ENCODE data around the gene PDK4. TPM values are rescaled to one million over a fixed set of nuclear protein-coding genes. Genes with fewer than 3 reads are reported as not detected.
"Not testable (repeated sequence)": the region's sequence is repeated elsewhere in the genome, so short reads cannot be mapped to it uniquely, and the experiment has no call there.

The PDK4 gene
- total RNA-seq, 1 donor from 2014 or later = 0.53 TPM

DNA sequence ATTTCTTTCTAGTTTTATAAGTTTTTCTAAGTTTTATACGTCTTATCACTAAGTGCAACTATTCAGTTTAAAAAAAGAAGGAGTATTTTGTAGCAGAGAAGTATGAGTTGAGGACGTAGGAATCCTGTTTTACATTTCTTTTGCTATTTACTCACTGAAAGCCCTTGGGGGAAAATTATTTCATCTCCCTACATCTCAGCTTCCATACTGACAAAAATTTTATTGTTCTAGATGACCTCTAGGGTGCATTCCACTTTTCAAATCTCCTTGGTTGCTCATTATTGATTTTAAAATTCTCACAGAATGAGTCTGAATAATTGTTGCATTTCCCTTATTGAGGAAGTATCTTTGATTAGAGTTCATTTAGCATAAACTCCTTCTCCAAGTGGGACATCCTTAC is 14.9 kb upstream of the PDK4 start:
- peaks cover 4% of the 10 kb centered on the region for H3K27me3 Mint-ChIP-seq
- H3K27ac Mint-ChIP-seq = no peak overlapping the region
- DNase-seq (no peak), ATAC-seq (ENCODE audit: low read depth) (no peak)
- H3K9me3 Mint-ChIP-seq = peaks cover 18% of the 10 kb centered on the region
- TF ChIP-seq CTCF (IDR thresholded peaks at IDR 0.05) = no peak
- ChIA-PET POLR2A (no interaction called here), CTCF (no interaction called here)
- H3K4me3 Mint-ChIP-seq = no peak overlapping the region
- peaks cover 63% of the 10 kb centered on the region for H3K4me1 Mint-ChIP-seq
- peaks cover 11% of the 10 kb centered on the region for H3K36me3 Mint-ChIP-seq (ENCODE audit: low read depth)
- intact Hi-C loops (cut with micrococcal nuclease) = no loop called here

- Mint-ChIP-seq H3K4me1 (peaks cover 67% of the 10 kb centered on the region), H3K27me3 (no peaks in the 10 kb centered on the region), H3K36me3 (ENCODE audit: low read depth) (peaks cover 5% of the 10 kb centered on the region), H3K4me3 (peak overlapping the region; percentile 81), H3K9me3 (peaks cover 9% of the 10 kb centered on the region), H3K27ac (peak overlapping the region; percentile 91)
- intact Hi-C loops (cut with micrococcal nuclease) = loop anchor here (1.0 to 10.0 kb wide), 5 partner anchors 78 to 1097 kb away; partner anchors contain the start of gene SGCE
- no peak for DNase-seq
- POLR2A ChIA-PET = interaction anchor here (0.7 kb wide), 3 partner anchors 27 to 1106 kb away, joined by 3 read pairs; no protein-coding TSS in a partner anchor
- no peak for TF ChIP-seq CTCF (IDR thresholded peaks at IDR 0.05)
- CTCF ChIA-PET = interaction anchor here (1.0 to 1.9 kb wide), 3 partner anchors 64 to 81 kb away, joined by 4 to 8 read pairs (median 5); no protein-coding TSS in a partner anchor
- no peak for ATAC-seq (ENCODE audit: low read depth)
Observed at GRCh38 chr7:95609277-95609971, 13.1 kb upstream of the PDK4 start.

- ATAC-seq (ENCODE audit: low read depth) = peak; percentile 89
- peak overlapping the region; percentile 91 for H3K27ac Mint-ChIP-seq
- peak; percentile 49 for DNase-seq
- TF ChIP-seq CTCF (IDR thresholded peaks at IDR 0.05) = no peak
- peak overlapping the region; percentile 81 for H3K4me3 Mint-ChIP-seq
- H3K36me3 Mint-ChIP-seq (ENCODE audit: low read depth) = no peaks in the 10 kb centered on the region
- peaks cover 67% of the 10 kb centered on the region for H3K4me1 Mint-ChIP-seq
- CTCF ChIA-PET = interaction anchor here (0.9 to 1.9 kb wide), 4 partner anchors 64 to 96 kb away, joined by 4 to 8 read pairs (median 4); no protein-coding TSS in a partner anchor
- intact Hi-C loops (cut with micrococcal nuclease) = loop anchor here (1.0 to 10.0 kb wide), 6 partner anchors 12 to 1096 kb away; partner anchors contain the start of genes PDK4 and SGCE
- POLR2A ChIA-PET = interaction anchor here (0.7 kb wide), 1 partner anchor 79 kb away, joined by 3 read pairs; no protein-coding TSS in a partner anchor
- H3K27me3 Mint-ChIP-seq = no peaks in the 10 kb centered on the region
- peaks cover 4% of the 10 kb centered on the region for H3K9me3 Mint-ChIP-seq
Observed at GRCh38 chr7:95608359-95609173, 12.2 kb upstream of the PDK4 start.

DNA sequence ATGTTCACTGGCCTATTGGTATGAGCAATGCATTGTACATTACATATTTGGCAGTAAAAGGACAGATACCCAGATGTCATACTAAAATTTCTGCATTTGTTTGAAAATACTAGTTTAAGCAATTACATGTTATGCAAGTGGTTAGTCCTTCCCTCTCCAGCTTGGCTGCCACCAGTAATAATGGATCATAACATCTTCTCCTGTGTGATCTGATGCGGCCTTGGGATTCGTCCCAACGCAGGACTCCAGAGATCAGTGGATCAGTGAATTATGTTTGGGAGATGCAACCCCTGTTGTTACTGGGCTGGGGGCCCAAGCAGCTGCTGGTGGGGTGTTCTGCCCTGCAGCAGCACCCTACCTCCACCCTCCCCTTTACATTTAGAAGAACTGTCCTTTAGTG is 11.2 kb upstream of the PDK4 start:
- ChIA-PET CTCF (no interaction called here), POLR2A (no interaction called here)
- Mint-ChIP-seq H3K4me1 (peaks cover 64% of the 10 kb centered on the region), H3K27me3 (no peaks in the 10 kb centered on the region), H3K27ac (peak overlapping the region; percentile 79), H3K9me3 (peaks cover 4% of the 10 kb centered on the region), H3K4me3 (no peak overlapping the region), H3K36me3 (ENCODE audit: low read depth) (no peaks in the 10 kb centered on the region)
- ATAC-seq (ENCODE audit: low read depth) (no peak), DNase-seq (no peak)
- TF ChIP-seq CTCF (IDR thresholded peaks at IDR 0.05) = no peak
- intact Hi-C loops (cut with micrococcal nuclease) = loop anchor here (5.0 to 10.0 kb wide), 4 partner anchors 80 to 1095 kb away; partner anchors contain the start of gene SGCE

DNA sequence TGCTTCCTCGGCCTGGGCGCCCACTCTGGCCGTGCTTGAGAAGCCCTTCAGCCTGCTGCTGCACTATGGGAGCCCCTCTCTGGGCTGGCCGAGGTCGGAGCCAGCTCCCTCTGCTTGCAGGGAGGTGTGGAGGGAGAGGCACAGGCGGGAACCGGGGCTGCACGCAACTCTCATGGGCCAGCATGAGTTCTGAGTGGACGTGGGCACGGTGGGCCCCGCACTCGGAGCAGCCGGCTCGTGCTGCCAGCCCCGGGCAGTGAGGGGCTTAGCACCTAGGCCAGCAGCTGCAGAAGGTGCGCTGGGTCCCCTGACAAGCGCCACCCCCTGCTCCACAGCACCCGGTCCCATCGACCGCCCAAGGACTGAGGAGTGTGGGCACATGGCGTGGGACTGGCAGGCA is 9.0 kb upstream of the PDK4 start:
- ATAC-seq (ENCODE audit: low read depth) (no peak), DNase-seq (no peak)
- intact Hi-C loops (cut with micrococcal nuclease) = loop anchor here (5.0 to 10.0 kb wide), 4 partner anchors 78 to 1093 kb away; partner anchors contain the start of gene SGCE
- Mint-ChIP-seq H3K4me3 (no peak overlapping the region), H3K27me3 (no peaks in the 10 kb centered on the region), H3K9me3 (peaks cover 4% of the 10 kb centered on the region), H3K4me1 (peaks cover 47% of the 10 kb centered on the region), H3K36me3 (ENCODE audit: low read depth) (no peaks in the 10 kb centered on the region), H3K27ac (no peak overlapping the region)
- POLR2A ChIA-PET = no interaction called here
- CTCF ChIA-PET = no interaction called here
- no peak for TF ChIP-seq CTCF (IDR thresholded peaks at IDR 0.05)

DNA sequence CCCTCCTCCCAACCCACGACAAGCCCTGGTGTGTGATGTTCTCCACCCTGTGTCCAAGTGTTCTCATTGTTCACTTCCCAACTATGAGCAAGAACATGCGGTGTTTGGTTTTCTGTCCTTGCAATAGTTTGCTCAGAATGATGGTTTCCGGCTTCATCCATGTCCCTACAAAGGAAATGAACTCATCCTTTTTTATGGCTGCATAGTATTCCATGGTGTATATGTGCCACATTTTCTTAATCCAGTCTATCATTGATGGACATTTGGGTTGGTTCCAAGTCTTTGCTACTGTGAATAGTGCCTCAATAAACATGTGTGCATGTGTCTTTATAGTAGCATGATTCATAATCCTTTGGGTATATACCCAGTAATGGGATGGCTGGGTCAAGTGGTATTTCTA is 8.5 kb upstream of the PDK4 start:
- H3K27me3 Mint-ChIP-seq; H3K36me3 Mint-ChIP-seq (ENCODE audit: low read depth); DNase-seq; H3K27ac Mint-ChIP-seq; ATAC-seq (ENCODE audit: low read depth); CTCF ChIA-PET; H3K4me3 Mint-ChIP-seq; H3K9me3 Mint-ChIP-seq; POLR2A ChIA-PET: not testable (repeated sequence)
- intact Hi-C loops (cut with micrococcal nuclease) = loop anchor here (5.0 to 10.0 kb wide), 4 partner anchors 78 to 1093 kb away; partner anchors contain the start of gene SGCE
- H3K4me1 Mint-ChIP-seq = peaks cover 42% of the 10 kb centered on the region

GRCh38 chr7:95604397-95604796 is 8.1 kb upstream of the PDK4 start:
- intact Hi-C loops (cut with micrococcal nuclease) = loop anchor here (10.0 kb wide), 1 partner anchor 950 kb away; the partner anchor contains the start of gene SGCE
- POLR2A ChIA-PET = not testable (repeated sequence)

More at GRCh38 chr7:95604397-95604796, 8.1 kb upstream of the PDK4 start:
- H3K4me3 Mint-ChIP-seq; ATAC-seq (ENCODE audit: low read depth); CTCF ChIA-PET; H3K27ac Mint-ChIP-seq; H3K27me3 Mint-ChIP-seq; DNase-seq; H3K9me3 Mint-ChIP-seq; H3K36me3 Mint-ChIP-seq (ENCODE audit: low read depth): not testable (repeated sequence)
- peaks cover 38% of the 10 kb centered on the region for H3K4me1 Mint-ChIP-seq

Measured in activated B cell treated with CpG ODN at 0.5 μM for 24 hours (primary cell).